ENCODE results near the gene FA2H. TPM values are rescaled to one million over a fixed set of nuclear protein-coding genes. Genes with fewer than 3 reads are reported as not detected.
A peak's percentile ranks its signal among the peaks of the same experiment; 100 is the strongest.

Gene FA2H
- total RNA-seq, 2 donors from 2014 or later = 0.49 TPM; not detected in 1

DNA sequence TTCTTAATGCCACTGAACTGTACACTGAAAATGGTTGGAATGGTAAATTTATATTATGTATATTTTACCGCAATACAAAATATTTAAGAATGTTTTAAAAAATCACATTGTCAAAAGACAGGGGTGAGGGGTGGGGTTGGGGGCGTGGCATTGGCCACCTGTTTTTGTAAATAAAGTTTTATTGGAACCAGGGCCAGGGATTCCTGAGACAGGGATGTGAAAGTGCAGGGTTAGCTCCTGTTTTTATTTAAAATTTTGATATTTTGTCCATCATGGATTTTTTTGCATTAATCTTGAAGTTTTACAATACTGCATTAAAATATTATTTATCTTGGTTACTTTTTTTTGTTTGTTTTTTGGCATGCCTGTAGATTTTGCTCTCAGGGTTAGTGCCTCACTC, 2.3 kb upstream of the FA2H start:
- H3K9me3 ChIP-seq = no peaks in the 10 kb centered on the region
- H3K27me3 ChIP-seq (replicated peaks; ENCODE audit: insufficient read depth) = no peaks in the 10 kb centered on the region
- no peak for DNase-seq (ENCODE audit: low spot score)
- no peaks in the 10 kb centered on the region for H3K36me3 ChIP-seq
- H3K27ac ChIP-seq = no peak overlapping the region
- H3K4me3 ChIP-seq = no peak overlapping the region
- no peak for ATAC-seq (ENCODE audit: insufficient number of reproducible peaks, low FRiP score, low read depth)
- TF ChIP-seq, protein P1, sequence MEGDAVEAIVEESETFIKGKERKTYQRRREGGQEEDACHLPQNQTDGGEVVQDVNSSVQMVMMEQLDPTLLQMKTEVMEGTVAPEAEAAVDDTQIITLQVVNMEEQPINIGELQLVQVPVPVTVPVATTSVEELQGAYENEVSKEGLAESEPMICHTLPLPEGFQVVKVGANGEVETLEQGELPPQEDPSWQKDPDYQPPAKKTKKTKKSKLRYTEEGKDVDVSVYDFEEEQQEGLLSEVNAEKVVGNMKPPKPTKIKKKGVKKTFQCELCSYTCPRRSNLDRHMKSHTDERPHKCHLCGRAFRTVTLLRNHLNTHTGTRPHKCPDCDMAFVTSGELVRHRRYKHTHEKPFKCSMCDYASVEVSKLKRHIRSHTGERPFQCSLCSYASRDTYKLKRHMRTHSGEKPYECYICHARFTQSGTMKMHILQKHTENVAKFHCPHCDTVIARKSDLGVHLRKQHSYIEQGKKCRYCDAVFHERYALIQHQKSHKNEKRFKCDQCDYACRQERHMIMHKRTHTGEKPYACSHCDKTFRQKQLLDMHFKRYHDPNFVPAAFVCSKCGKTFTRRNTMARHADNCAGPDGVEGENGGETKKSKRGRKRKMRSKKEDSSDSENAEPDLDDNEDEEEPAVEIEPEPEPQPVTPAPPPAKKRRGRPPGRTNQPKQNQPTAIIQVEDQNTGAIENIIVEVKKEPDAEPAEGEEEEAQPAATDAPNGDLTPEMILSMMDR (IDR thresholded peaks at IDR 0.05) = no peak
- H3K4me1 ChIP-seq (ENCODE audit: control insufficient read depth in 1 of 2, low read depth in 2 of 2) = peaks cover 12 to 15% of the 10 kb centered on the region in 2 donors

- H3K27me3 ChIP-seq (replicated peaks; ENCODE audit: insufficient read depth) = no peaks in the 10 kb centered on the region
- H3K4me3 ChIP-seq = peak overlapping the region; percentile 68
- H3K9me3 ChIP-seq = no peaks in the 10 kb centered on the region
- ATAC-seq (ENCODE audit: insufficient number of reproducible peaks, low FRiP score, low read depth) = no peak
- no peaks in the 10 kb centered on the region for H3K36me3 ChIP-seq
- H3K4me1 ChIP-seq (ENCODE audit: control insufficient read depth in 1 of 2, low read depth in 2 of 2) = peaks cover 12 to 15% of the 10 kb centered on the region in 2 donors
- H3K27ac ChIP-seq = no peak overlapping the region
- no peak for DNase-seq (ENCODE audit: low spot score)
- TF ChIP-seq, protein P1 (IDR thresholded peaks at IDR 0.05) = no peak
These were observed 635 bp upstream of the FA2H start for GRCh38 chr16:74775255-74775654.

DNA sequence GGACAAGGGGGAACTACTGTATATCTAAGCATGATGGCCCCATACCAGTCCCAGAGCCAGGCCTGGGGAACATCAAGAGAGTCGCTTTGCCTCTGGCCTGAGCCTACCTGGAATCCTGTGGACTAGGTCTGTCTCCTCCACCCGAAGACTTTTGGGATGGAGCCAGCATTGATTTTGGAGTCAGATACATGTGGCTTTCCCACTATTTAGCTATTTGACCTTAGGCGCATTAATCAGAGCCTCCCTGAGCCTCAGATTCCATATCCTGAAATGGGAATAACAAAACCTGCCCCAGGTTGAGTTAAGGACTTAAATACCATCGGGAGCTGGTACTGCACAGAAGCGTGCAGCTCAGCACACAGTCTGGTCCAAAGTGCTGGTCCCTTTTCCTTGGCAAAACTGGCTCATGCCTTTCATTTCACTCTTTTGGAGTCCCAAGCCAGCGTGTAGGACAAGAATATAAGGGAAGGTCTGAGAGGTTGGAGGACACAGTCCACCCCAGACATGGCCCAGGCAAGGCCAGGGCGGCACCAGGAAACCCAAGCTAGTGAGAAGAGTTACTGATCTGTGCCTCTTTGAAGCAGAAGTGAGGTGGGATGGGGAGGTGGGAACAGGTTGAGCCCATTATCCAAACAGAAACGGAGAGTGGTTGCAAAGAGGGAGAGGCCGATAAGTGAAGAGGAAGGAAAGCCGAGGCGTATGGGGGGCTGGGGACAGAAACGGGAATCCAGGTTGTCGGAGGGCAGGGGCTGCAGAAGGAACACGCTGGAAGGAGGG, 986 bp downstream of the FA2H start:
- H3K4me3 ChIP-seq = peak overlapping the region; percentile 68
- DNase-seq (ENCODE audit: low spot score) (no peak), ATAC-seq (ENCODE audit: insufficient number of reproducible peaks, low FRiP score, low read depth) (no peak)
- no peak overlapping the region for H3K27ac ChIP-seq
- H3K27me3 ChIP-seq (replicated peaks; ENCODE audit: insufficient read depth) = no peaks in the 10 kb centered on the region
- no peaks in the 10 kb centered on the region for H3K9me3 ChIP-seq
- H3K4me1 ChIP-seq (ENCODE audit: control insufficient read depth in 1 of 2, low read depth in 2 of 2) = peaks cover 12 to 15% of the 10 kb centered on the region in 2 donors
- TF ChIP-seq, protein P1 (IDR thresholded peaks at IDR 0.05) = no peak
- H3K36me3 ChIP-seq = no peaks in the 10 kb centered on the region

- ATAC-seq (ENCODE audit: insufficient number of reproducible peaks, low FRiP score, low read depth) = no peak
- no peaks in the 10 kb centered on the region for H3K9me3 ChIP-seq
- no peak overlapping the region for H3K4me3 ChIP-seq
- TF ChIP-seq, protein P1 (IDR thresholded peaks at IDR 0.05) = no peak
- H3K36me3 ChIP-seq = no peaks in the 10 kb centered on the region
- no peaks in the 10 kb centered on the region for H3K27me3 ChIP-seq (replicated peaks; ENCODE audit: insufficient read depth)
- DNase-seq (ENCODE audit: low spot score) = no peak
- H3K27ac ChIP-seq = no peak overlapping the region
- peaks cover 12 to 15% of the 10 kb centered on the region in 2 donors for H3K4me1 ChIP-seq (ENCODE audit: control insufficient read depth in 1 of 2, low read depth in 2 of 2)
These were observed 2.8 kb downstream of the FA2H start for GRCh38 chr16:74771656-74772315.

- ATAC-seq (ENCODE audit: insufficient number of reproducible peaks, low FRiP score, low read depth) = no peak
These were observed 3.6 kb downstream of the FA2H start for GRCh38 chr16:74770831-74771526.

More at GRCh38 chr16:74770831-74771526, 3.6 kb downstream of the FA2H start:
- H3K4me3 ChIP-seq = no peak overlapping the region
- H3K36me3 ChIP-seq = no peaks in the 10 kb centered on the region
- H3K4me1 ChIP-seq (ENCODE audit: control insufficient read depth in 1 of 2, low read depth in 2 of 2) = peaks cover 12 to 15% of the 10 kb centered on the region in 2 donors
- TF ChIP-seq, protein P1 (IDR thresholded peaks at IDR 0.05) = no peak
- H3K27me3 ChIP-seq (replicated peaks; ENCODE audit: insufficient read depth) = no peaks in the 10 kb centered on the region
- no peak for DNase-seq (ENCODE audit: low spot score)
- H3K9me3 ChIP-seq = no peaks in the 10 kb centered on the region
- H3K27ac ChIP-seq = no peak overlapping the region
